Nephron progenitor cell (in vitro differentiated cells): ENCODE data around the gene SLC25A17.
A peak's percentile ranks its signal among the peaks of the same experiment; 100 is the strongest.
"Not testable (repeated sequence)": the region's sequence is repeated elsewhere in the genome, so short reads cannot be mapped to it uniquely, and the experiment has no call there.

Experiments
- DNase-seq: peaks from one replicate; pipeline ENCODE4 v3.0.0; 2021
- H3K27ac Mint-ChIP-seq: 2 replicates; pipeline ENCODE4 v1.8.0; 2021; ENCODE audit warnings: mild to moderate bottlenecking, moderate library complexity, mixed read lengths
- H3K27me3 Mint-ChIP-seq: 2 replicates; pipeline ENCODE4 v1.8.0; 2021; ENCODE audit warnings: mild to moderate bottlenecking, low read depth, mixed read lengths; ENCODE audit not compliant: poor library complexity
- H3K36me3 Mint-ChIP-seq: 2 replicates; pipeline ENCODE4 v1.8.0; 2021; ENCODE audit warnings: low read depth, mixed read lengths
- H3K4me1 Mint-ChIP-seq: 2 replicates; pipeline ENCODE4 v1.8.0; 2021; ENCODE audit warnings: mixed read lengths
- H3K4me3 Mint-ChIP-seq: 2 replicates; pipeline ENCODE4 v1.8.0; 2021; ENCODE audit warnings: mild to moderate bottlenecking, moderate library complexity, mixed read lengths
- H3K9me3 Mint-ChIP-seq: 2 replicates; pipeline ENCODE4 v1.8.0; 2021; ENCODE audit warnings: mild to moderate bottlenecking, moderate library complexity, mixed read lengths
- TF ChIP-seq, protein P1 (sequence below): fragments of 200-600 bp; sonication (generic); IDR thresholded peaks from 2 replicates; pipeline ENCODE4 v1.5.0; 2021; ENCODE audit warnings: antibody characterized with exemption

SLC25A17 gene

GRCh38 chr22:40797427-40797826 lies 21.7 kb downstream of the SLC25A17 start:
- no peaks in the 10 kb centered on the region for H3K27me3 Mint-ChIP-seq
- DNase-seq, result no peak
- H3K36me3 Mint-ChIP-seq, result peaks cover 36% of the 10 kb centered on the region
- H3K9me3 Mint-ChIP-seq, result no peaks in the 10 kb centered on the region
- peaks cover 12% of the 10 kb centered on the region for H3K4me1 Mint-ChIP-seq
- no peak overlapping the region for H3K27ac Mint-ChIP-seq
- TF ChIP-seq, protein P1, sequence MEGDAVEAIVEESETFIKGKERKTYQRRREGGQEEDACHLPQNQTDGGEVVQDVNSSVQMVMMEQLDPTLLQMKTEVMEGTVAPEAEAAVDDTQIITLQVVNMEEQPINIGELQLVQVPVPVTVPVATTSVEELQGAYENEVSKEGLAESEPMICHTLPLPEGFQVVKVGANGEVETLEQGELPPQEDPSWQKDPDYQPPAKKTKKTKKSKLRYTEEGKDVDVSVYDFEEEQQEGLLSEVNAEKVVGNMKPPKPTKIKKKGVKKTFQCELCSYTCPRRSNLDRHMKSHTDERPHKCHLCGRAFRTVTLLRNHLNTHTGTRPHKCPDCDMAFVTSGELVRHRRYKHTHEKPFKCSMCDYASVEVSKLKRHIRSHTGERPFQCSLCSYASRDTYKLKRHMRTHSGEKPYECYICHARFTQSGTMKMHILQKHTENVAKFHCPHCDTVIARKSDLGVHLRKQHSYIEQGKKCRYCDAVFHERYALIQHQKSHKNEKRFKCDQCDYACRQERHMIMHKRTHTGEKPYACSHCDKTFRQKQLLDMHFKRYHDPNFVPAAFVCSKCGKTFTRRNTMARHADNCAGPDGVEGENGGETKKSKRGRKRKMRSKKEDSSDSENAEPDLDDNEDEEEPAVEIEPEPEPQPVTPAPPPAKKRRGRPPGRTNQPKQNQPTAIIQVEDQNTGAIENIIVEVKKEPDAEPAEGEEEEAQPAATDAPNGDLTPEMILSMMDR, result no peak
- H3K4me3 Mint-ChIP-seq, result no peak overlapping the region

DNA sequence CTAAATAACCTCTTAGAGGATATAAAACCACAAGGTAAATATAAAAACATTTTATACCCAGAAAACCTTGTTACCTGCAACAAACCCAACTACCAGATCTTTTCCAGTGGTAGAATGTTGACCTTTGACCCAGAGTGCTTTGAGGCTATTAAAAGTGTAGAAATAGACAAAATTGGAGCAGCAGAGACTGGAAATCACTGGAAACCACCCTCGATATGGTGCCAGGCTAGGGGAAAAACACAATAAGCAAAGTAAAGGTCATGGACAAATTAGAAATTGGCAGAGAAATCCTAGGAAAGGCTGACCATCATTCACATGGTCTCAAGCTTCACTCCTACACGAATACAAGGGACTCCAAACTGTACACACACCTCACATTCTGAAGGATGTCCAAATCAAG lies 26.7 kb downstream of the SLC25A17 start:
- DNase-seq, result no peak
- Mint-ChIP-seq H3K36me3 (peaks cover 63% of the 10 kb centered on the region), H3K9me3 (no peaks in the 10 kb centered on the region), H3K4me3 (no peak overlapping the region), H3K4me1 (no peaks in the 10 kb centered on the region), H3K27me3 (no peaks in the 10 kb centered on the region), H3K27ac (no peak overlapping the region)
- TF ChIP-seq, protein P1, result no peak

GRCh38 chr22:40791241-40791640 lies 27.9 kb downstream of the SLC25A17 start:
- Mint-ChIP-seq H3K36me3 (peaks cover 65% of the 10 kb centered on the region), H3K27ac (peak overlapping the region; percentile 5), H3K4me1 (no peaks in the 10 kb centered on the region), H3K9me3 (no peaks in the 10 kb centered on the region), H3K4me3 (no peak overlapping the region), H3K27me3 (no peaks in the 10 kb centered on the region)
- DNase-seq, result no peak
- TF ChIP-seq, protein P1, result no peak

GRCh38 chr22:40789131-40789530 lies 30.0 kb downstream of the SLC25A17 start:
- H3K4me1 Mint-ChIP-seq, result no peaks in the 10 kb centered on the region
- no peak overlapping the region for H3K27ac Mint-ChIP-seq
- DNase-seq, result no peak
- no peaks in the 10 kb centered on the region for H3K27me3 Mint-ChIP-seq
- TF ChIP-seq, protein P1, result no peak
- H3K36me3 Mint-ChIP-seq, result peaks cover 58% of the 10 kb centered on the region
- H3K4me3 Mint-ChIP-seq, result no peak overlapping the region
- no peaks in the 10 kb centered on the region for H3K9me3 Mint-ChIP-seq

DNA sequence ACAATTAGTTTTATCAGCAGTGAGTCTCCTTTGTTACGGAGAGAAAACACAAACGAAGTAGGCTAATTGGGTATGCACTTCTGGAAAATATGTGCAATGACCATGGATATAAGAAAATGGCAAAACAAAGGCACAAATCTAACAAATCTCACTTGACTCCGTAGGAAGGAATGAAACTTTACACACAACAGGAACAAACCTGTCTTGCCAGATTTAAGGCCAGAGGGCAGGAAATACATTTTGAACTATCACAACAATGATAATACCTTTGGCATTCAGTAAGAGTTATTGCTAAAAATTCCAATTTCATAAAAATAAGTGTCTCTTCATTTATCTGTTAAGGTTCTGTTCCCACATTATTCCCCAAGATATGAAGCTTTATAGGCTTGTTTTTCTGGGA lies 36.6 kb downstream of the SLC25A17 start:
- Mint-ChIP-seq H3K4me1 (no peaks in the 10 kb centered on the region), H3K27me3 (no peaks in the 10 kb centered on the region), H3K9me3 (no peaks in the 10 kb centered on the region), H3K27ac (no peak overlapping the region), H3K36me3 (peaks cover 43% of the 10 kb centered on the region), H3K4me3 (no peak overlapping the region)
- TF ChIP-seq, protein P1, result no peak
- no peak for DNase-seq

DNA sequence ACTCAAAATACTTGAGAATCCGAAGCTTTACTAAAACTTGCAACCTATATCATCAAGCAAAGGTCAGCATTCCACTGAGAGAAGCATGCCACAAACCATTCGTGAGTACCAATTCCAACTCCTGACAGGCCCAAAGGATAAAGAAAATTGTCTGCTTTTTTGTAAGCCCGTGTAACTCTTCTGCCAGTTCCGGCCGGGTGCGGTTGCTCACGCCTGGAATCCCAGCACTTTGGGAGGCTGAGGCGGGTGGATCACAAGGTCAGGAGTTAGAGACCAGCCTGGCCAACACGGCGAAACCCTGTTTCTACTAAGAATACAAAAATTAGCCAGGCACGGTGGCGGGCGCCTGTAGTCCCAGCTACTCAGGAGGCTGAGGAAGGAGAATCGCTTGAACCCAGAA lies 37.4 kb downstream of the SLC25A17 start:
- peaks cover 45% of the 10 kb centered on the region for H3K36me3 Mint-ChIP-seq

More for the DNA sequence above, 37.4 kb downstream of the SLC25A17 start:
- H3K4me3 Mint-ChIP-seq, H3K27me3 Mint-ChIP-seq, H3K4me1 Mint-ChIP-seq, DNase-seq, H3K9me3 Mint-ChIP-seq: not testable (repeated sequence)
- H3K27ac Mint-ChIP-seq, result peak overlapping the region; percentile 64
